Gastrocnemius medialis (tissue), 4 donors: ENCODE results near the gene AGAP2. TPM values are rescaled to one million over a fixed set of nuclear protein-coding genes. Genes with fewer than 3 reads are reported as not detected.

Source experiments
- ATAC-seq, 2 donors: fragments of 150-250 bp; one replicate each; pipeline ENCODE4 v1.9.1; 2016
- DNase-seq, 2 donors: peaks; one replicate each; pipeline ENCODE4 v3.0.0-alpha.2; 2019
- H3K27ac ChIP-seq, 4 donors: fragments of 200-600 bp; sonication (generic); 1 replicate in 1 of 4; 2 replicates in 3 of 4; pipeline ENCODE4 v1.5.1; 2016 to 2018; ENCODE audit warnings: mild to moderate bottlenecking in 2 of 4, moderate library complexity in 1 of 4
- H3K27me3 ChIP-seq, 3 donors: fragments of 200-600 bp; sonication (generic) in 2 of 3; 1 replicate in 1 of 3; 2 replicates in 2 of 3; pipeline versions ENCODE4 v1.5.1 to v1.6.0; 2016 to 2019; ENCODE audit warnings: mild to moderate bottlenecking in 1 of 3, moderate library complexity in 1 of 3
- H3K36me3 ChIP-seq, 2 donors: fragments of 200-600 bp; sonication (generic) in 1 of 2; one replicate each; pipeline ENCODE4 v1.5.1; 2017 to 2018
- H3K4me1 ChIP-seq, 2 donors: fragments of 200-600 bp; sonication (generic) in 1 of 2; one replicate each; pipeline ENCODE4 v1.5.1; 2016 to 2017; ENCODE audit warnings: mild to moderate bottlenecking in 2 of 2
- H3K4me3 ChIP-seq, 4 donors: fragments of 200-600 bp; sonication (generic) in 3 of 4; 1 replicate in 1 of 4; 2 replicates in 3 of 4; pipeline ENCODE4 v1.5.1; 2016 to 2019; ENCODE audit warnings: mild to moderate bottlenecking in 2 of 4
- H3K9me3 ChIP-seq, 3 donors: fragments of 200-600 bp; sonication (generic) in 2 of 3; 1 replicate in 1 of 3; 2 replicates in 2 of 3; pipeline ENCODE4 v1.5.1; 2016 to 2019
- CTCF ChIP-seq, 5 experiments: fragments of 450-650 bp in 3 of 5; fragments of 200-600 bp in 2 of 5; sonication (generic) in 2 of 5; IDR thresholded peaks in 4 of 5; conservative IDR thresholded peaks in 1 of 5; 1 replicate in 4 of 5; 2 replicates in 1 of 5; pipeline ENCODE4 v1.5.1; 2016 to 2019; ENCODE audit warnings: antibody characterized with exemption in 5 of 5, mild to moderate bottlenecking in 3 of 5, moderate library complexity in 3 of 5
- POLR2A ChIP-seq, 2 donors: fragments of 450-650 bp; IDR thresholded peaks; one replicate each; pipeline ENCODE4 v1.6.1; 2017; ENCODE audit warnings: antibody characterized with exemption in 2 of 2, mild to moderate bottlenecking in 2 of 2, moderate library complexity in 2 of 2
- in situ Hi-C, 4 donors: fragments of 200-750 bp; cut with MboI; loops; one replicate each; pipeline versions ENCODE4 v1.15.0 to v1.8.0; 2017; ENCODE audit warnings: low sequenced_read_pairs in 4 of 4
- intact Hi-C: fragments of 100-400 bp; cut with DNase I; formaldehyde crosslinking; loops from one replicate; pipeline ENCODE4 v1.15.1; 2023; ENCODE audit warnings: low total_unique reads
- total RNA-seq, 4 donors: library from RNA; depleted of rRNA; stranded (reverse); fragments of >200 nt; gene quantifications; one replicate each; pipeline versions ENCODE4 v1.1.0 to v1.2.3, GENCODE V29; 2016

The AGAP2 gene
- total RNA-seq, 4 donors from 2014 or later = 1.8 to 5.4 (median 3.7) TPM

GRCh38 chr12:57735198-57735855 is 3.2 kb downstream of the AGAP2 start:
- Histone ChIP-seq H3K36me3 (no peaks in the 10 kb centered on the region), H3K9me3 (no peaks in the 10 kb centered on the region), H3K4me3 (peak overlapping the region in 3 of 4 donors; percentile 4 to 47 (median 13)), H3K27ac (peak overlapping the region in 2 of 4 donors; percentile 35 to 38), H3K4me1 (peaks cover 7 to 27% of the 10 kb centered on the region in 2 donors), H3K27me3 (peaks cover 46 to 53% (median 52%) of the 10 kb centered on the region in 3 donors)
- TF ChIP-seq CTCF (IDR thresholded peaks at IDR 0.05 in 4 of 5, conservative IDR thresholded peaks at IDR 0.05 in 1 of 5) = no peak
- TF ChIP-seq POLR2A (IDR thresholded peaks at IDR 0.05) = no peak
- ATAC-seq = peak in 1 of 2 donors; percentile 13
- in situ Hi-C loops = no loop called here
- intact Hi-C loops = no loop called here
- DNase-seq = no peak

- intact Hi-C loops = no loop called here
- Histone ChIP-seq H3K36me3 (no peaks in the 10 kb centered on the region), H3K4me1 (peaks cover 7 to 27% of the 10 kb centered on the region in 2 donors), H3K4me3 (no peak overlapping the region), H3K27ac (no peak overlapping the region), H3K9me3 (no peaks in the 10 kb centered on the region), H3K27me3 (peaks cover 45 to 49% (median 46%) of the 10 kb centered on the region in 3 donors)
- TF ChIP-seq POLR2A (IDR thresholded peaks at IDR 0.05) (no peak), CTCF (IDR thresholded peaks at IDR 0.05 in 4 of 5, conservative IDR thresholded peaks at IDR 0.05 in 1 of 5) (no peak)
- ATAC-seq (no peak), DNase-seq (no peak)
- in situ Hi-C loops = no loop called here
These were observed 4.0 kb downstream of the AGAP2 start for GRCh38 chr12:57734591-57734990.

- in situ Hi-C loops = no loop called here
- no peak for TF ChIP-seq POLR2A (IDR thresholded peaks at IDR 0.05)
- no peak for TF ChIP-seq CTCF (IDR thresholded peaks at IDR 0.05 in 4 of 5, conservative IDR thresholded peaks at IDR 0.05 in 1 of 5)
- ATAC-seq (no peak), DNase-seq (no peak)
- H3K4me1 ChIP-seq = peaks cover 7 to 25% of the 10 kb centered on the region in 2 donors
- H3K9me3 ChIP-seq = no peaks in the 10 kb centered on the region
- peaks cover 39 to 44% (median 43%) of the 10 kb centered on the region in 3 donors for H3K27me3 ChIP-seq
- H3K27ac ChIP-seq = no peak overlapping the region
- intact Hi-C loops = no loop called here
- no peak overlapping the region for H3K4me3 ChIP-seq
- H3K36me3 ChIP-seq = no peaks in the 10 kb centered on the region
These were observed 4.6 kb downstream of the AGAP2 start for GRCh38 chr12:57733928-57734327.

- Histone ChIP-seq H3K27me3 (peaks cover 36 to 37% (median 37%) of the 10 kb centered on the region in 3 donors), H3K4me3 (no peak overlapping the region), H3K36me3 (no peaks in the 10 kb centered on the region), H3K4me1 (peaks cover 6 to 19% of the 10 kb centered on the region in 2 donors), H3K9me3 (no peaks in the 10 kb centered on the region), H3K27ac (no peak overlapping the region)
- TF ChIP-seq CTCF (IDR thresholded peaks at IDR 0.05 in 4 of 5, conservative IDR thresholded peaks at IDR 0.05 in 1 of 5) (no peak), POLR2A (IDR thresholded peaks at IDR 0.05) (no peak)
- DNase-seq (no peak), ATAC-seq (no peak)
- intact Hi-C loops = no loop called here
- in situ Hi-C loops = no loop called here
These were observed 5.6 kb downstream of the AGAP2 start for GRCh38 chr12:57732726-57733593.
